ENCODE measurements around the gene TMCC2.

GRCh38 chr1:205251576-205251975 is 23.8 kb downstream of the TMCC2 start:
- TF ChIP-seq CTCF (IDR thresholded peaks at IDR 0.05) (no peak), POLR2AphosphoS5 (IDR thresholded peaks at IDR 0.05; ENCODE audit: low read depth, low read length) (no peak), REST (IDR thresholded peaks at IDR 0.05; ENCODE audit: insufficient read depth in 1 of 2, low read depth in 2 of 2, low read length in 1 of 2) (no peak), SIN3A (IDR thresholded peaks at IDR 0.05; ENCODE audit: borderline replicate concordance, insufficient read depth, low read depth, low read length) (no peak)
